ENCODE data around the gene DGCR2.

Gene DGCR2

DNA sequence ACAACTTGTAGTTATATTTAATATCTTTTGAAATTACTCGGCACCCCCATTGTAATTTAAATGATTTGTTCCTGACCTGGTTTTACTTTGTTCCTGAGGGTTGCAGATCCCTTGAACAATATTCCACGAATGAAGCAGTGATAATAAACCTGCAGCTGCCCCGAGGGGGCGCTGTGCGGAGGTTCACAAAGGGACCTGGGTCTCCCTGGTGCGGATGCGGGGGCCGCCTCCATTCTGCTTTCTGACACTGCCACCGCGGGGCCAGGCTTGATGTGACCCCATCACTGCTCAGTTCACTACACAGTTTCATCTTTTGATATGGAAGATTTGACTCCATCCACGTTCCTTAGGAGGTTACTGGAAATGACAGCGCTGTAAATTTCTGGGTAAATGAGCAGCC, 123.2 kb downstream of the DGCR2 start:
- Histone ChIP-seq H3K4me1 (peaks cover 14 to 20% (median 19%) of the 10 kb centered on the region in 10 experiments), H3K9ac (no peak overlapping the region), H3K36me3 (no peaks in the 10 kb centered on the region), H4K20me1 (no peaks in the 10 kb centered on the region; a peak in 1 of 22 replicates), H3K27me3 (no peaks in the 10 kb centered on the region), H3K4me2 (no peak overlapping the region), H3K27ac (no peak overlapping the region), H3K4me3 (no peak overlapping the region), H3K9me3 (replicated peaks in 1 of 11) (peaks cover 0 to 1% (median 0%) of the 10 kb centered on the region in 11 experiments; a peak in 2 of 22 replicates)
- TF ChIP-seq Cebpa-rat (IDR thresholded peaks at IDR 0.05): no peak

DNA sequence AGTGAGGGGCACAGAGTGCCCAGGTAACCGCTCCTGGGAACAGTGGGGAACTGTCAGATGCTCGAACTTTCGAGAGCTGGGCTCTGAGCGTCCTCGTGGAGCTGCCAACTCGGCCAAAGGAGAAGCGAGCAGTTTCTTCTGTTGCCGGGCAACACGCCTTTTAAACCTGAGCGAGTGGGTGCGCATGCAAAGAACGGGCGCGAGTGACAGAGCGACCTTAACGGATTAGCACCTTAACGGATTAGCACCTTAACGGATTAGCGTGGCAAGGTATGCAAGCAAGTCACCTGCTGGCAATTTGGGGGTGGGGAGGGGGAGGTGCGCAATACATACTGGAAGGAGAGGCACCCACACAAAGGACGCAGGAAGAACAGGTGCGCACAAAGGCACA, 124.3 kb downstream of the DGCR2 start:
- Histone ChIP-seq H3K4me3 (no peak overlapping the region), H3K4me1 (peaks cover 14 to 21% (median 19%) of the 10 kb centered on the region in 10 experiments), H4K20me1 (no peaks in the 10 kb centered on the region; a peak in 1 of 22 replicates), H3K4me2 (no peak overlapping the region), H3K36me3 (no peaks in the 10 kb centered on the region), H3K9ac (no peak overlapping the region), H3K27ac (no peak overlapping the region), H3K9me3 (replicated peaks in 1 of 11) (no peaks in the 10 kb centered on the region), H3K27me3 (no peaks in the 10 kb centered on the region)
- TF ChIP-seq Cebpa-rat (IDR thresholded peaks at IDR 0.05): no peak

DNA sequence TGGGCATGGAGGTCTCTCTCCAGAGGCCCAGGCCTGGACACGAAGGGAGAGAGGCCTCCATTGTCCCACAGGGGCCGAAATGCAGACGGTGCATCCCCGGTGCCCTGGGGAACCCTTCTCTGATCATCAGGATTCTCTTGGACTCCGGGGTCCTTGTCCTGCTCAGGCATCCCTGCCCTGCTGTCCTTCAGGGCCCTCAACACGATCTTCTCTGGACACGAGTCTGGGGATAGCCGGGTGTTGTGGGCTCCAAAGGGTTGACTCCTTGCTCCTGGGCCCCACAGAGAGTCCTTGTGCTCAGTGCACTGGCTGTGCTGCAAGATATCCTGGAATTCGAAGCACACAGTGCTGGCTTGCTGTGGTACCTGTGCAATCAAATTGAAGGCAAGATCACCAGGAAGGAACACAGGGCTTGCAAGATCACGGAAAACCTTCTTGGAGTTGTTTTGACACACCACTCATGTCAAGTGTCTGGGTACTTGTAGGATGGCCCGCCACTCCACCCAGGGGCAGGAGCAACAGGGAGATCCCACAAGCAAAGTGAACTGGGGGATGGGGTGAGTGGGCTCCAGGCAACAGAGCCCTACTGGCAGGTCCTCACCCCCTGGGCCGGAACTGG, 124.8 kb downstream of the DGCR2 start:
- Histone ChIP-seq H3K4me1 (peaks cover 14 to 21% (median 19%) of the 10 kb centered on the region in 10 experiments), H3K36me3 (no peaks in the 10 kb centered on the region), H3K9me3 (replicated peaks in 1 of 11) (no peaks in the 10 kb centered on the region), H3K4me3 (no peak overlapping the region), H3K27me3 (no peaks in the 10 kb centered on the region), H3K27ac (no peak overlapping the region), H3K4me2 (no peak overlapping the region), H3K9ac (no peak overlapping the region), H4K20me1 (no peaks in the 10 kb centered on the region; a peak in 1 of 22 replicates)
- no peak for TF ChIP-seq Cebpa-rat (IDR thresholded peaks at IDR 0.05)

DNA sequence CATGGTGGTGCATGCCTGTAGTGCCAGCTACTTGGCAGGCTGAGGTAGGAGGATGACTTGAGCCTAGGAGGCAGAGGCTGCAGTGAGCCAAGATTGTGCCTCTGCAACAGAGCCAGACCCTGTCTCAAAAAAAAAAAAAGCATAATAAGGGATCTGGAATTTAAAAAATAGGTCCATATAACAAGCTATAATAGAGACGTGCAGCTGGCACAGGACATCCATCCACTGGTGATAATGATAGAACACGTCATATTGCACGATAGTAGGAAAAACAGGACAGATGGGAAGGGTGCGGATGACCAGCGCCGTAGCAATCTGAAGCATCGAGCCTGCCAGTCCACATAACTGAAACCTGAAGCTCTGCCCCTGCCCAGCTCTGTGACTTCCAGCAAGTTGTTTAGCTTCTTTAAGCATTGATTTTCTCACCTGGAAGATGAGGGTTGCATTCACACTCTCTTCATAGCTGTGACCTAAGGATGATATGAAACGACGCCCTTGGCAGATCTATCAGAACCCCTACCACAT, 125.8 kb downstream of the DGCR2 start:
- TF ChIP-seq Cebpa-rat (IDR thresholded peaks at IDR 0.05): no peak
- no peaks in the 10 kb centered on the region for H3K27me3 ChIP-seq

DNA sequence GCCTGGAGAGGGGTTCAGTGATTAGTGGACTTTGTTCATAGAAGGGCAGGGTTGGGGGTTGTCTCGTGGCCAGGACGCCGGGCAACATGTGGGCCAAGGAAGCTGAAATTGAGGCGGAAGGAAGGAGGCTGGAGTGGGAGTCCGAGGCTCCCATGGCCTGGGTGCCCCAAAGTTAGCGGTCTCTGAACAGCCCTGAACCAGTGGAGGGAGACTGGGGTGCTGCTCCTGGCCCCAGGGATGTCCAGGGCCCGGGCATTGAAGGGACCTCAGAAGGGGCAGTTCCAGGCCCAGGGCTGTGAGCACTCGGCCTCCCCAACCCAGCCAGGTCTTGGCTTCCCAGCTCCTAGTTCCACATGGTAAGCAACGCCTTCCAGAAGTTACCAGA, 126.9 kb downstream of the DGCR2 start:
- peaks cover 0 to 9% (median 0%) of the 10 kb centered on the region in 11 experiments; a peak in 2 of 22 replicates for H4K20me1 ChIP-seq
- peaks cover 14 to 30% (median 21%) of the 10 kb centered on the region in 10 experiments for H3K4me1 ChIP-seq
- no peaks in the 10 kb centered on the region for H3K27me3 ChIP-seq
- peak overlapping the region; percentile 71 to 95 (median 84) for H3K4me2 ChIP-seq
- no peaks in the 10 kb centered on the region for H3K36me3 ChIP-seq
- H3K9ac ChIP-seq: 0 out of 22 replicates have a peak overlapping the region, but pooled peaks of 2 of the 11 experiments have one; percentile 20 to 24
- peak overlapping the region in 6 of 11 experiments; percentile 20 to 53 (median 33); a peak in 9 of 22 replicates for H3K27ac ChIP-seq
- no peaks in the 10 kb centered on the region for H3K9me3 ChIP-seq (replicated peaks in 1 of 11)
- H3K4me3 ChIP-seq: no peak overlapping the region; a peak in 1 of 20 replicates
- TF ChIP-seq Cebpa-rat (IDR thresholded peaks at IDR 0.05): no peak

More for the DNA sequence above, 125.8 kb downstream of the DGCR2 start:
- Histone ChIP-seq H3K27ac (no peak overlapping the region), H4K20me1 (no peaks in the 10 kb centered on the region; a peak in 1 of 22 replicates), H3K4me1 (peaks cover 14 to 28% (median 21%) of the 10 kb centered on the region in 10 experiments), H3K9ac (no peak overlapping the region), H3K36me3 (no peaks in the 10 kb centered on the region), H3K4me3 (no peak overlapping the region), H3K9me3 (replicated peaks in 1 of 11) (no peaks in the 10 kb centered on the region), H3K4me2 (no peak overlapping the region; a peak in 1 of 22 replicates)

DNA sequence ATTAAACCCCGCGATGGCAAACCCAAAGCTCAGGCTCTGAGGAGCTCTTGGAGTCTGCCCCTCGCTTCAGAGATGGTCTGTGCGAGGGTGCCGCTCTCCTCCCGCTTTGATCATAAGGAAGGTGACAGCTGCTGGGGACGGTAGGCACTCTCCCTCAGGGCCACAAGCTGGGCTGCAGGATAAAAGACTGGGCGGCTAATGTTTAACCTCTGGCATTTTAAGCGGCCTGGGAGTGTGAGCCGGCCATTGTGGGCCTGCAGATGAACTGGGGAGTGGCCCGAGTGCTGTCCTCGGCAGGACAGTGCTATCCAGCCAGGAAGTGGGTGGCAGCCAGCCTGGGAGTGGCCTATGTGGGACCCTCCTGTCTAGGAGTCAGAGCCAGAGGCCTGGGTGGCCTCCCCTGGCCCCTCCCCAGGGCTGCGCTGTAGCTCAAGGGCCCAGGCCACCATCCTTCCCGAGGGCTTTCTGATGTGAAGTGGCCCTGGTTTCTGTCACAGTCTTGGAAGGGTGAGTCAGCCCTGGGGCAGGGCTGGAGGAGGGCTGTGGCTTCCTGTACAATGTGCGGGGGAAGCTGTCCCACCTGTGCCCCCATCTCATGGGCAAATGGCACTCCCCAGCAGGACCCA, 127.4 kb downstream of the DGCR2 start:
- no peaks in the 10 kb centered on the region for H3K36me3 ChIP-seq
- H3K27ac ChIP-seq: peak overlapping the region in 6 of 11 experiments; percentile 23 to 53 (median 38); a peak in 8 of 22 replicates
- H3K9ac ChIP-seq: peak overlapping the region in 4 of 11 experiments; percentile 18 to 33 (median 23); a peak in 2 of 22 replicates
- no peak overlapping the region; a peak in 1 of 20 replicates for H3K4me3 ChIP-seq
- H3K4me1 ChIP-seq: peaks cover 14 to 30% (median 21%) of the 10 kb centered on the region in 10 experiments
- H4K20me1 ChIP-seq: peaks cover 0 to 9% (median 0%) of the 10 kb centered on the region in 11 experiments; a peak in 2 of 22 replicates
- no peak for TF ChIP-seq Cebpa-rat (IDR thresholded peaks at IDR 0.05)
- no peaks in the 10 kb centered on the region for H3K27me3 ChIP-seq
- peak overlapping the region; percentile 71 to 95 (median 84) for H3K4me2 ChIP-seq
- no peaks in the 10 kb centered on the region for H3K9me3 ChIP-seq (replicated peaks in 1 of 11)

DNA sequence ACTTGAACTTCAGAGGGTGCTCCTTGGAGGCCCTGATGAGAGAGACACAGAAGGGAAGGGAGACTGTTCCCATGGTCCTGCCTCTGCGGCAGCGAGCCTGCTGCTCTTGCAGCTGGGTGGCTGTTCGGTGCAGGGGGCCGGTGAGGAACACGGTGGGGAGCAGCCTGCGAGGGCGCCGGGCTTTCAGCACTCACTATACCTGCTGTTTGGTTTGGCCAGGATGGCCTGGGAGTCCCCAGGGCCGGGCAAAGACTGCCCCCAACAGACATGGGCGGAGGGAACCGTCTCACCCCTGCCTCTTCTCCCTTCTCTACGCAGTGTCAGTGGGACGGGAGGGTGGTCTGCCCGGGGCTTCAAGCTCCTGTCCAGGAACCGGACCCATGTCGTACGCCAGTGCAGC, 128.2 kb downstream of the DGCR2 start:
- peak overlapping the region in 8 of 11 experiments; percentile 71 to 95 (median 82); a peak in 9 of 22 replicates for H3K4me2 ChIP-seq
- peaks cover 0 to 9% (median 0%) of the 10 kb centered on the region in 11 experiments; a peak in 2 of 22 replicates for H4K20me1 ChIP-seq
- no peak overlapping the region for H3K4me3 ChIP-seq
- no peak for TF ChIP-seq Cebpa-rat (IDR thresholded peaks at IDR 0.05)
- H3K9me3 ChIP-seq (replicated peaks in 1 of 11): no peaks in the 10 kb centered on the region
- no peaks in the 10 kb centered on the region for H3K36me3 ChIP-seq
- H3K9ac ChIP-seq: no peak overlapping the region
- H3K4me1 ChIP-seq: peaks cover 14 to 30% (median 21%) of the 10 kb centered on the region in 10 experiments
- no peak overlapping the region for H3K27ac ChIP-seq
- H3K27me3 ChIP-seq: no peaks in the 10 kb centered on the region

DNA sequence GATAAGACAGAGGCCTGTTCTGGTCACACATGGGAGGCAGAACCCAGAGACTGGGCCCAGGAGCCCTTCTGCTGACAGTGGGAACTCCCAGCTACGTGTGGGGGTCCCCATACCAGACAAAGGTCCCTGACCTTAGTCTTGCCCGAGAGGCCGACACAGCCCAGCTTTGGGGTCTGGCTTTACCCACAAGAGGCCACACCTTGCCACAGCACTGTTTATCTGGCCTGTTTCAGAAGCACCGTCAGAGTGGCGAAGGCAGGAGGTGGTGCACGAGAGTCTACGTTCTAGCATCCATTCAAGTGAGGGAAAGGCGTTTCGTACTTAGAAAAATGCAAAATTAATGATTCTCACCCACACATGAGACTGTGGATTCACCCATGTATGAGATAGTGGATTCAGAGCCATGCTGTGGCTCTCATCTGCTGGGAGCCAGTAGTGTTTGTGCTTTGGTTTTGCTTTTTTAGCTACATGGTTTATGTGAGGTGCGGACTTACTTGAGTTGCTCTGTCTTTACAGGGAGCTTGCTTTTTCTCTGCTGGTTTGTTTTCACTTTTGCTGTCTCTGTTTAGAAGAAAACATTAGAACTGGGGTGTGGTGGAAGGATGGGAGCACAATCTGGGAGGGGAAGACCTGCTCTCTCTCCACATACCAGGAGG, 129.5 kb downstream of the DGCR2 start:
- Histone ChIP-seq H4K20me1 (peaks cover 0 to 9% (median 0%) of the 10 kb centered on the region in 11 experiments; a peak in 2 of 22 replicates), H3K36me3 (no peaks in the 10 kb centered on the region), H3K9ac (no peak overlapping the region), H3K9me3 (replicated peaks in 1 of 11) (no peaks in the 10 kb centered on the region), H3K4me2 (no peak overlapping the region), H3K27ac (no peak overlapping the region), H3K4me3 (no peak overlapping the region), H3K4me1 (peaks cover 14 to 30% (median 21%) of the 10 kb centered on the region in 10 experiments), H3K27me3 (no peaks in the 10 kb centered on the region)
- TF ChIP-seq Cebpa-rat (IDR thresholded peaks at IDR 0.05): no peak

All from BLaER1 treated with 17β-estradiol and CSF1 and Interleukin-3, amounts not matched to agents 10 nM and 100 nM (cell line).